ENCODE data around the gene CMSS1.
"Not testable (repeated sequence)": the region's sequence is repeated elsewhere in the genome, so short reads cannot be mapped to it uniquely, and the experiment has no call there.

CMSS1 gene

DNA sequence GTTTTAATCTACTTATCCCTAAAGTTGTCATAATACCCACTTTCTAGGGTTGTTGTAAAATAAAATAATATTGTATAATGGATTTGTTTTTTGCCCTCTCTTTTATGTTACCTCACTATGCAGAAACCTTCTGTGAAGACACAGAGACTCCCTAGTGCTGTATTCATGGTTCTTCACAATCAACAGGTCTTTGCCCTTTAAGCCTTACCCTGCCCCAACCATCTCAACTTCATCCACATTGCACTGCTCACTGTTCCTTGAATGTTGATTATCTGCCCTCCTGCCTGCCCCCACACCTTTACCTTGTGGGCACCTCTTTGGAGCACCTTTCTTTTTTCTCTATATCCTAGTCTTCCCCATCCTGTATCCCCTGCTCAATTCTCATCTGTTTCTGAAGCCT lies 21.1 kb downstream of the CMSS1 start:
- no peak for DNase-seq (ENCODE audit: low read depth)
- no peak overlapping the region for H3K4me3 ChIP-seq (ENCODE audit: low read depth, low read length)
- in situ Hi-C loops (cut with HindIII; ENCODE audit: low sequenced_read_pairs) = no loop called here
- TF ChIP-seq, protein P1, sequence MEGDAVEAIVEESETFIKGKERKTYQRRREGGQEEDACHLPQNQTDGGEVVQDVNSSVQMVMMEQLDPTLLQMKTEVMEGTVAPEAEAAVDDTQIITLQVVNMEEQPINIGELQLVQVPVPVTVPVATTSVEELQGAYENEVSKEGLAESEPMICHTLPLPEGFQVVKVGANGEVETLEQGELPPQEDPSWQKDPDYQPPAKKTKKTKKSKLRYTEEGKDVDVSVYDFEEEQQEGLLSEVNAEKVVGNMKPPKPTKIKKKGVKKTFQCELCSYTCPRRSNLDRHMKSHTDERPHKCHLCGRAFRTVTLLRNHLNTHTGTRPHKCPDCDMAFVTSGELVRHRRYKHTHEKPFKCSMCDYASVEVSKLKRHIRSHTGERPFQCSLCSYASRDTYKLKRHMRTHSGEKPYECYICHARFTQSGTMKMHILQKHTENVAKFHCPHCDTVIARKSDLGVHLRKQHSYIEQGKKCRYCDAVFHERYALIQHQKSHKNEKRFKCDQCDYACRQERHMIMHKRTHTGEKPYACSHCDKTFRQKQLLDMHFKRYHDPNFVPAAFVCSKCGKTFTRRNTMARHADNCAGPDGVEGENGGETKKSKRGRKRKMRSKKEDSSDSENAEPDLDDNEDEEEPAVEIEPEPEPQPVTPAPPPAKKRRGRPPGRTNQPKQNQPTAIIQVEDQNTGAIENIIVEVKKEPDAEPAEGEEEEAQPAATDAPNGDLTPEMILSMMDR (IDR thresholded peaks at IDR 0.05; ENCODE audit: low read depth, low read length, missing control alignments) = no peak

DNA sequence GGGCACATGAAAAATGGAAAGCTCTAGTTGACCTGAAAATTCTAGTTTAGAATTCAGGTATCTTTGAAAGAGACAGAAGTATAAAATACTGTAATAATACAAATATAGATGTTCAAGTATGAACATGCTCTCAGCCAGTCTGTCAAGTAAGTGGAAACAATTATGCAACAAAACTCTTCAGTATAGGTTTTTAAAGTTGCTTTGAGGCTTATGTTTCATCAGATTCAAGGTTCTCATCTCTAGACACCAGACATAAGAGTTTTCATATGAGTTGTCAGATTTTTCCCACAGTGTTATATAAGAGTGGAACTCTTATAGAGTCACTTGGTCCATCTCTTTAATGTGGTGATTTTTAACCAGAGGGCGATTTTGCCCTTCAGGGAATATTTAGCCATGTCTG lies 22.0 kb downstream of the CMSS1 start:
- in situ Hi-C loops (cut with HindIII; ENCODE audit: low sequenced_read_pairs) = no loop called here
- no peak overlapping the region for H3K4me3 ChIP-seq (ENCODE audit: low read depth, low read length)
- DNase-seq (ENCODE audit: low read depth) = no peak
- TF ChIP-seq, protein P1 (IDR thresholded peaks at IDR 0.05; ENCODE audit: low read depth, low read length, missing control alignments) = no peak

DNA sequence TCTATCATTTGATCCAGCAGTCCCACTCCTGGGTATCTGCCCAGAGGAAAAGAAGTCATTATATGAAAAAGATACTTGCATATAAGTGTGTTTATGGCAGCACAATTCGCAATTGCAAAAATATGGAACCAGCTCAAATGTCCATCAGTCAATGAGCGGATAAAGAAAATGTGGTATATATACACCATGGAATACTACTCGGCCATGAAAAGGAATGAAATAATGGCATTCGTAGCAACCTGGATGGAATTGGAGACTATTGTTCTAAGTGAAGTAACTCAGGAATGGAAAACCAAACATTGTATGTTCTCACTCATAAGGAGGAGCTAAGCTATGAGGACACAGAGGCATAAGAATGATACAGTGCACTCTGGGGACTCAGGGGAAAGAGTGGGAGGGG lies 24.3 kb downstream of the CMSS1 start:
- H3K4me3 ChIP-seq (ENCODE audit: low read depth, low read length); DNase-seq (ENCODE audit: low read depth); in situ Hi-C loops (cut with HindIII; ENCODE audit: low sequenced_read_pairs): not testable (repeated sequence)

DNA sequence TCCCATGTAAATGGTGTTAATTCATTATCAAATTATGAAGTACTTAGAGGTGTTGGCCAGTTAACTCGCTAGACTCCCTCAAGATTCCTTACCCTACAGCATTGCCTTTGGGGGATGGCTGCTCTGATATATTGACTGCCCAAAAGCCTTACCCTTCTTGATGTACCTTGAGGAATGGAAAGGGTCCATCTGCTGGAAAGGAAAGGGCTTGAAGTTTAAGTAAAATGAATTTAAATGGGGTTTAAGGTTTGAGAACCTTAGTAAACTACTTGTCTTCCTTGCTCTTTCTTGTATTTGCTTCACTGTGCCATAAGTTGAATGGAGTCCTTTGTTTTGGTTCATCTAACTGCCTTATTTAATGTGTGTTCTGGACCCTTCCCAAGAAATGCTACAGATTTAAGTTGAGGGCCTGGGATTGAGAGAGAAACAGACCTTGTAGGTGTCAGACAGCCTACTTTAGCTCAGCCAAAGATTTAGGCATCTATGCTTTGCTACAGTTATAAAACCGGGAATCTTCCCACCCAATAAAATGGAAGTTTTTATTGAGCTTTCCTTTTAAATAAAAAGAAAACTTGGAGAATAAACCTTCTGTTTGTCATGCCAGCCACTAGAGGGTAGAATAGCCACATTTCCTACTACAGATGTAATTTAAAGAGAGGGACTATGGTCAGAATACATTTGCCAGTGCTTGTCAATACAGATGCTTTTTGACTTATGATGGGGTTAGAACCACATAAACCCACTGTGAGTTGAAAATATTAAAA lies 25.3 kb downstream of the CMSS1 start:
- peak; percentile 53 for DNase-seq (ENCODE audit: low read depth)
- TF ChIP-seq, protein P1 (IDR thresholded peaks at IDR 0.05; ENCODE audit: low read depth, low read length, missing control alignments) = peak; percentile 54
- H3K4me3 ChIP-seq (ENCODE audit: low read depth, low read length) = no peak overlapping the region
- in situ Hi-C loops (cut with HindIII; ENCODE audit: low sequenced_read_pairs) = no loop called here

DNA sequence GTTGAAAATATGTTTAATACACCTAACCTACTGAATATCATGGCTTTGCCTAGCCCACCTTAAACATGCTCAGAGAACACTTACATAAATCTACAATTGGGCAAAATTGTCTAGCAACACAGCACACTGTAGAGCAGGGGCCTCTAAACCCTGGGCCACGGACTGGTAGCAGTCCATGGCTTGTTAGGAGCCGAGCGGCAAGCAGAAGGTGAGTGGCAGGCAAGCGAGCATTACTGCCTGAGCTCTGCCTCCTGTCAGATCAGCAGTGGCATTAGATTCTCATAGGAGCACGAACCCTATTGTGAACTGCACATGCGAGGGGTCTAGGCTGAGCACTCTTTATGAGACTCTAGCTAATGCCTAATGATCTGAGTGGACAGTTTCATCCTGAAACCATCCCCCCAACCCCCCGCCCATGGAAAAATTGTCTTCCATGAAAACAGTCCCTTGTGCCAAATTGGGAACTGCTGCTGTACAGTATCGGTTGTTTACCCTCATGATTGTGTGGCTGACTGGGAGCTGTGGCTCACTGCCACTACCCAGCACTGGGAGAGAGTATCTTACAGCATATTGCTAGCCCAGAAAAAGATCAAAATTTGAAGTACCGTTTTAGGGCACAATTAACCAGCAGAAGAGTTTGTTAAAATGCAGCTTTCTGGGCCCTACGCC lies 26.1 kb downstream of the CMSS1 start:
- TF ChIP-seq, protein P1 (IDR thresholded peaks at IDR 0.05; ENCODE audit: low read depth, low read length, missing control alignments) = no peak
- H3K4me3 ChIP-seq (ENCODE audit: low read depth, low read length) = no peak overlapping the region
- in situ Hi-C loops (cut with HindIII; ENCODE audit: low sequenced_read_pairs) = no loop called here
- DNase-seq (ENCODE audit: low read depth) = no peak

DNA sequence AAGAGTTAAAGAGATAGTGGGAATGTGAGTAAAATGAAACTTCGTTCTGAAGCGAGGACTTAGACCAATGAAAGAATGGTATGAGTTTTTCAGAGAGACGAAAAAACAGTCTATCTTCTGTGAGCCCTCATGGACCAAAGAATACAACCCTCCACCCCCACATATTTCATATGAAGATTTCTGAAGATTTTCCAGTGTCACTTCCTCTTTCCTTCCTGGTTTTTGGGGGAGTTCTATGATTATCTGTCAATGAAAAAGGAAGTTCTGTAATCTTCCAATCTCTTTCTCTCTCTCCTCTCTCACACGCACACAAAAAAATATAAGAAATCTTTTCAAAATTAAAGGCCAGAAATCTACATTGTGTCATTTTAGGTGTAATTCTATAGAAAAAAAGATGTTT lies 27.7 kb downstream of the CMSS1 start:
- TF ChIP-seq, protein P1 (IDR thresholded peaks at IDR 0.05; ENCODE audit: low read depth, low read length, missing control alignments) = no peak
- in situ Hi-C loops (cut with HindIII; ENCODE audit: low sequenced_read_pairs) = no loop called here
- no peak overlapping the region for H3K4me3 ChIP-seq (ENCODE audit: low read depth, low read length)
- no peak for DNase-seq (ENCODE audit: low read depth)

DNA sequence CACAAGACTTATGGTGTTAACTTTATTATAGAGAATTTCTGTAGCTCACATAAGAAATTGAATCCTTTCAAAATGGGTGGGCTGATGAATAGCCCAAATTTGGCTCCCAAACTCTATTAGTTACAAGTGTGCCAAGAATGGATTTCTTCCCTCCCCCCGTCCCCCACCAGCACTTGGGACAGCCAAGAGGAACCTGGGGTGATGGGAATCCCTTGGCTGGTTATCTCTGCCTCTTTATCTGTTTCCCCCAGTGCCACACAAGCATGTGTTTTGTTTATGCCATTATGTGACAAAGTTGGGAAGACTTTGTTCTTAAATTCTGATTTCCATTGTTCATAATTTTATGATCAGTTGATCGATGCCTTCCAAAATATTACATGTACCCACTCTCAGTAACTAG lies 28.3 kb downstream of the CMSS1 start:
- no peak overlapping the region for H3K4me3 ChIP-seq (ENCODE audit: low read depth, low read length)
- no peak for DNase-seq (ENCODE audit: low read depth)
- in situ Hi-C loops (cut with HindIII; ENCODE audit: low sequenced_read_pairs) = no loop called here
- TF ChIP-seq, protein P1 (IDR thresholded peaks at IDR 0.05; ENCODE audit: low read depth, low read length, missing control alignments) = no peak
